Natural killer cell (primary cell): Measurements from ENCODE around the gene DENND1C. TPM values are rescaled to one million over a fixed set of nuclear protein-coding genes. Genes with fewer than 3 reads are reported as not detected.

Source experiments
- ATAC-seq, 3 donors: fragments of 150-1000 bp in 2 of 3; fragments of 200-7000 bp in 1 of 3; cut with Tn5 transposase; 1 replicate in 1 of 3; 2 replicates in 2 of 3; pipeline ENCODE4 v1.10.0; 2021; ENCODE audit warnings: mild to moderate bottlenecking in 2 of 3, moderate library complexity in 2 of 3
- DNase-seq, 2 donors: peaks; one replicate each; pipeline versions ENCODE4 v3.0.0 to v3.0.0-alpha.2; 2013 to 2021; ENCODE audit warnings: mixed read lengths in 1 of 2
- H3K27ac ChIP-seq: one replicate; pipeline ENCODE4 v1.5.1; 2013; ENCODE audit warnings: mild to moderate bottlenecking, low read length
- H3K27me3 ChIP-seq: one replicate; pipeline ENCODE4 v1.6.1; 2013; ENCODE audit warnings: low read length; ENCODE audit not compliant: control insufficient read depth, insufficient read depth
- H3K36me3 ChIP-seq: one replicate; pipeline ENCODE4 v1.6.1; 2013; ENCODE audit warnings: low read length; ENCODE audit not compliant: control insufficient read depth, insufficient read depth
- H3K4me1 ChIP-seq: one replicate; pipeline ENCODE4 v1.6.1; 2013; ENCODE audit warnings: low read length; ENCODE audit not compliant: control insufficient read depth, insufficient read depth
- H3K4me3 ChIP-seq: one replicate; pipeline ENCODE4 v1.5.1; 2013; ENCODE audit warnings: low read length
- H3K9me3 ChIP-seq: one replicate; pipeline ENCODE4 v1.6.1; 2013; ENCODE audit warnings: low read length; ENCODE audit not compliant: control insufficient read depth, insufficient read depth
- H3K27ac Mint-ChIP-seq, 2 donors: one replicate each; pipeline ENCODE4 v1.8.0; 2022; ENCODE audit warnings: mild to moderate bottlenecking in 2 of 2, mixed read lengths in 2 of 2, moderate library complexity in 1 of 2
- H3K27me3 Mint-ChIP-seq, 2 donors: one replicate each; pipeline ENCODE4 v1.8.0; 2022; ENCODE audit warnings: low read depth in 2 of 2, mixed read lengths in 2 of 2
- H3K36me3 Mint-ChIP-seq: one replicate; pipeline ENCODE4 v1.8.0; 2022; ENCODE audit warnings: mixed read lengths
- H3K4me1 Mint-ChIP-seq, 2 donors: one replicate each; pipeline ENCODE4 v1.8.0; 2022; ENCODE audit warnings: mixed read lengths in 2 of 2
- H3K4me3 Mint-ChIP-seq: one replicate; pipeline ENCODE4 v1.8.0; 2022; ENCODE audit warnings: mild to moderate bottlenecking, moderate library complexity, mixed read lengths
- H3K9me3 Mint-ChIP-seq, 2 donors: one replicate each; pipeline ENCODE4 v1.8.0; 2022; ENCODE audit warnings: mixed read lengths in 2 of 2
- WGBS: methylation state at CpG from one replicate; pipeline ENCODE4 v1.1.7; 2013; ENCODE audit warnings: missing lambda C conversion rate; ENCODE audit not compliant: insufficient coverage; 5-methylcytosine and 5-hydroxymethylcytosine counted together
- intact Hi-C: fragments of 100-400 bp; cut with micrococcal nuclease; formaldehyde crosslinking; loops from one replicate; pipeline ENCODE4 v1.14.2; 2022
- total RNA-seq, 4 donors: library from RNA; stranded (reverse); fragments of 120-200 nt in 1 of 4; gene quantifications; one replicate each; pipeline versions ENCODE4 v1.2.3 to v1.2.4, GENCODE V29; 2013 to 2022
- TF ChIP-seq, protein P1 (sequence below): fragments of 200-600 bp; IDR thresholded peaks from one replicate; pipeline ENCODE4 v1.8.0; 2022; ENCODE audit warnings: antibody characterized with exemption

The DENND1C gene
- total RNA-seq, 3 donors from 2014 or later (not counting 1 experiment from before 2014, with no cell fraction given): 175 to 197 (median 188) TPM

DNA sequence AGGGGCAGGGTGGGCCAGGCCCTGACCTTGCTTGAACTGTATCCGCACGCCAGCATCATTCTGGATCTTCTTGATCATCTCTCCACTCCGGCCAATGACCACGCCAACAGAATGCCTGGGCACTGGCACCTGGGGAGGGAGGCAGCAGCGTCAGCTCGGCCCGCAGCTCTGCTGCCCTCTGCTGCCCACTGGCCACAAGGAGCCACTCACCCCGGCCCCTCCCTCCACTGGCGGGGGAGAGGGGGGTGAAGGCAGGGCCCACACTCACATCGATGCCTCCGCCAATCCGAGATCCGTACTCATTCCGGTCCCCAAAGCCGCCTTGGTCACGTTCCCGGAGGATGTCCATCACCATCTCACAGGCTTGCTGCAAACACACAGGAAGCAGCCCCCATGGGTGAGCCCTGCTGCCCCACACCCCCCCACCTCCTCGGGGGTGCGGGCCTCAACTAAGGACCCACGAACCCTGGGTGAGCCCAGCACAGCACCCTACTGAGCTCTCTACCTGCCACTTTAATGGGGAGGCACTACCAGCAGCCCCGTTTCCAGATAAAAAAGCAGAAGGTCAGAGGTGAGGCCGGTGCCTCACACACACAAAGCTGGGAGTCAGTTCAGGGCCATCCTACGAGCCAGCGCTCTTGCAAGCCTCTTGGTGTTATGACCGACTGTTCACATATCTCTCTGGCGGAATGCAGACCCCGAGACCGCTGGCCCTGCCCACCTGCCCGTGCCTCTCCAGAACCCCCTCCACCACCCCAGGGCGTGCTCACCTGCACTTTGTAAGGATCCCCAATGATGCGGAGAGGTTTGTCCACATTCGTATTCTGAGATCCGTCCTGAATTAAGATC lies 63.6 kb downstream of the DENND1C start:
- H3K36me3 ChIP-seq: peaks cover 78% of the 10 kb centered on the region
- TF ChIP-seq, protein P1, sequence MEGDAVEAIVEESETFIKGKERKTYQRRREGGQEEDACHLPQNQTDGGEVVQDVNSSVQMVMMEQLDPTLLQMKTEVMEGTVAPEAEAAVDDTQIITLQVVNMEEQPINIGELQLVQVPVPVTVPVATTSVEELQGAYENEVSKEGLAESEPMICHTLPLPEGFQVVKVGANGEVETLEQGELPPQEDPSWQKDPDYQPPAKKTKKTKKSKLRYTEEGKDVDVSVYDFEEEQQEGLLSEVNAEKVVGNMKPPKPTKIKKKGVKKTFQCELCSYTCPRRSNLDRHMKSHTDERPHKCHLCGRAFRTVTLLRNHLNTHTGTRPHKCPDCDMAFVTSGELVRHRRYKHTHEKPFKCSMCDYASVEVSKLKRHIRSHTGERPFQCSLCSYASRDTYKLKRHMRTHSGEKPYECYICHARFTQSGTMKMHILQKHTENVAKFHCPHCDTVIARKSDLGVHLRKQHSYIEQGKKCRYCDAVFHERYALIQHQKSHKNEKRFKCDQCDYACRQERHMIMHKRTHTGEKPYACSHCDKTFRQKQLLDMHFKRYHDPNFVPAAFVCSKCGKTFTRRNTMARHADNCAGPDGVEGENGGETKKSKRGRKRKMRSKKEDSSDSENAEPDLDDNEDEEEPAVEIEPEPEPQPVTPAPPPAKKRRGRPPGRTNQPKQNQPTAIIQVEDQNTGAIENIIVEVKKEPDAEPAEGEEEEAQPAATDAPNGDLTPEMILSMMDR: no peak
- H3K4me3 Mint-ChIP-seq: no peak overlapping the region

More for the DNA sequence above, 63.6 kb downstream of the DENND1C start:
- H3K27ac ChIP-seq: no peak overlapping the region
- Mint-ChIP-seq H3K4me1 (peaks cover 12 to 30% of the 10 kb centered on the region in 2 donors), H3K27ac (no peak overlapping the region), H3K36me3 (no peaks in the 10 kb centered on the region), H3K9me3 (no peaks in the 10 kb centered on the region), H3K27me3 (no peaks in the 10 kb centered on the region)
- 94% methylated on average over 33 of the region's 33 CpGs for WGBS
- intact Hi-C loops: no loop called here
- peaks cover 13% of the 10 kb centered on the region for H3K4me1 ChIP-seq
- no peaks in the 10 kb centered on the region for H3K27me3 ChIP-seq
- H3K4me3 ChIP-seq: no peak overlapping the region
- no peak for ATAC-seq
- DNase-seq: no peak
- H3K9me3 ChIP-seq: no peaks in the 10 kb centered on the region

Other genes with a start within 250 kb of the DENND1C start
- 10 to 100 TPM; 30.2 to 43.8 (median 36.6) TPM for gene MLLT1, start 201.8 kb downstream of the DENND1C start, total RNA-seq
- under 1 TPM in 2 of 3 donors, not detected in 1; 0.25 to 0.35 TPM for gene ACER1, start 148.2 kb downstream of the DENND1C start, total RNA-seq
- 10 to 100 TPM; 40.8 to 61.4 (median 46.1) TPM for gene CLPP, start 120.3 kb downstream of the DENND1C start, total RNA-seq
- gene ALKBH7, start 109.0 kb downstream of the DENND1C start, total RNA-seq: 10 to 100 TPM; 23.7 to 30.4 (median 25.9) TPM
- 1 to 10 TPM in 2 of 3 donors, under 1 TPM in 1; 0.82 to 1.1 (median 1.0) TPM for gene PSPN, start 105.9 kb downstream of the DENND1C start, total RNA-seq
- gene GTF2F1, start 88.6 kb downstream of the DENND1C start, total RNA-seq: 10 to 100 TPM; 56.6 to 63.9 (median 63.9) TPM
- 100 to 1,000 TPM; 160 to 192 (median 165) TPM for gene KHSRP, start 57.0 kb downstream of the DENND1C start, total RNA-seq
- not detected for gene SLC25A41, start 48.0 kb downstream of the DENND1C start, total RNA-seq
- 10 to 100 TPM in 1 of 3 donors, 1 to 10 TPM in 2; 7.8 to 10.5 (median 8.7) TPM for gene SLC25A23, start 22.0 kb downstream of the DENND1C start, total RNA-seq
- gene CRB3, start 17.5 kb downstream of the DENND1C start, total RNA-seq: 1 to 10 TPM in 1 of 3 donors, under 1 TPM in 1, not detected in 1; 0.59 to 1.1 TPM
- 1 to 10 TPM in 2 of 3 donors, under 1 TPM in 1; 0.40 to 2.6 (median 1.8) TPM for gene TUBB4A, start 20.5 kb upstream of the DENND1C start, total RNA-seq
- gene TNFSF9, start 49.2 kb upstream of the DENND1C start, total RNA-seq: 1 to 10 TPM; 3.3 to 6.0 (median 5.6) TPM
- gene CD70, start 109.4 kb upstream of the DENND1C start, total RNA-seq: 1 to 10 TPM in 2 of 3 donors, under 1 TPM in 1; 0.52 to 1.2 (median 1.2) TPM
- gene TNFSF14, start 188.4 kb upstream of the DENND1C start, total RNA-seq: 10 to 100 TPM; 10.8 to 20.0 (median 11.8) TPM
- gene C3, start 238.9 kb upstream of the DENND1C start, total RNA-seq: 1 to 10 TPM in 1 of 3 donors, under 1 TPM in 1, not detected in 1; 0.38 to 5.5 TPM